PFSK-1 (cell line): ENCODE results near the gene NOL6.

Experiments
- POLR2AphosphoS5 ChIP-seq: IDR thresholded peaks from 2 replicates; pipeline ENCODE4 v1.6.1; 2012; ENCODE audit warnings: low read depth, mild to moderate bottlenecking, control low read depth, low read length, moderate library complexity
- TAF1 ChIP-seq: IDR thresholded peaks from 2 replicates; pipeline ENCODE4 v1.6.1; 2012; ENCODE audit warnings: low read length, control low read depth, borderline replicate concordance; ENCODE audit not compliant: insufficient read depth

DNA sequence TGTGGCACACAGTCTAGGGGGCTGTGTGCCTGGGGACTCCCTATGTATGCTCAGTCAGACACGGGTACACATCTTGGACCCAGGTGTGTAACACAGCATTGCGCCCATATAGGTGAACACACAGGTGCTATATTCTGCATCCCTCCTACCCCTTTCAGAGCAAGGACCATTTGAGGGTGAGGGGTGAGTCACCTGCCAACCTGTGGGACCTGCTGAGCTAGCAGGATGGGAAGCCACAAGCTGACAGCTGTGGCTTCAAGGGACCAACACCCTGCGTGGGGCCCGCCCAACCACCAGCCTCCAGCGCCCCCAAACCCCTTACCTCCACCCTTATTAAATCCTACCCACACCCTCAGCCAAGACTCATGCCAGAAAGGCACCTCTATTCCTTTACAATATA, 56.7 kb downstream of the NOL6 start:
- no peak for TF ChIP-seq POLR2AphosphoS5
- no peak for TF ChIP-seq TAF1
